Activated B cell treated with CpG ODN at 0.5 μM for 24 hours (primary cell): ENCODE results near the gene PPP1R3A. TPM values are rescaled to one million over a fixed set of nuclear protein-coding genes. Genes with fewer than 3 reads are reported as not detected.

Experiments used
- ATAC-seq: fragments of 200-7000 bp; cut with Tn5 transposase; one replicate; pipeline ENCODE4 v1.10.0; 2021; ENCODE audit warnings: low read depth, mild to moderate bottlenecking, moderate library complexity
- CTCF ChIA-PET: fragments of 350-600 bp; sonication (Branson Sonifier 250); formaldehyde crosslinking; loops from one replicate; lab custom pipeline; 2021; ENCODE audit warnings: antibody characterized with exemption; lab: Charles Lee
- POLR2A ChIA-PET: fragments of 350-600 bp; sonication (Branson Sonifier 250); formaldehyde crosslinking; loops from one replicate; lab custom pipeline; 2021; ENCODE audit warnings: antibody characterized with exemption; lab: Charles Lee
- DNase-seq: peaks from one replicate; pipeline ENCODE4 v3.0.0; 2022
- H3K27ac Mint-ChIP-seq: one replicate; pipeline ENCODE4 v1.8.0; 2020; ENCODE audit warnings: mixed read lengths
- H3K27me3 Mint-ChIP-seq: one replicate; pipeline ENCODE4 v1.8.0; 2021; ENCODE audit warnings: mixed read lengths
- H3K36me3 Mint-ChIP-seq: one replicate; pipeline ENCODE4 v1.8.0; 2021; ENCODE audit warnings: low read depth, mixed read lengths
- H3K4me1 Mint-ChIP-seq: one replicate; pipeline ENCODE4 v1.8.0; 2021; ENCODE audit warnings: mixed read lengths
- H3K4me3 Mint-ChIP-seq: one replicate; pipeline ENCODE4 v1.8.0; 2020; ENCODE audit warnings: mild to moderate bottlenecking, mixed read lengths
- H3K9me3 Mint-ChIP-seq: one replicate; pipeline ENCODE4 v1.8.0; 2020; ENCODE audit warnings: mixed read lengths
- intact Hi-C: fragments of 100-400 bp; cut with micrococcal nuclease; formaldehyde crosslinking; loops from one replicate; pipeline ENCODE4 v1.15.1; 2024
- total RNA-seq: library from RNA; stranded (reverse); gene quantifications from 2 replicates; pipeline ENCODE4 v1.2.3, GENCODE V29; 2022
- TF ChIP-seq, protein P1 (sequence below): fragments of 200-600 bp; IDR thresholded peaks from one replicate; pipeline ENCODE4 v1.8.0; 2022; ENCODE audit warnings: antibody characterized with exemption, mild to moderate bottlenecking

Gene PPP1R3A
- total RNA-seq, 1 donor from 2014 or later = not detected

DNA sequence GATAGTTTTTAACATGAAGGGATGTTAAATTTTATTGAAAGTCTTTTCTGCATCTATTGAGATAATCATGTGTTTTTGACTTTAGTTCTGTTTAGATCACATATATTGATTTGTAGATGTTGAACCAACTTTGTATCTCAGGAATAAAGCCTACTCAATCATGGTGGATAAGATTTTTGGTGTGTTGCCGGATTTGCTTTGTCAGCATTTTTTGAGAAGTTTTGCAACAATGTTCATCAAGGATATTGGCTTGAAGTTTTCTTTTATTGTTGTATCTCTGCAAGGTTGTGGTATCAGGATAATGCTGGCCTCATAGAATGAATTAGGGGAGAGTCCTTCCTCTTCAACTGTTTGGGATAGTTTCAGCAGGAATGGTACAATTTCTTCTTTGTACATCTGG, 9.3 kb upstream of the PPP1R3A start:
- no peaks in the 10 kb centered on the region for H3K4me1 Mint-ChIP-seq
- no peaks in the 10 kb centered on the region for H3K27me3 Mint-ChIP-seq
- intact Hi-C loops = no loop called here
- no peak overlapping the region for H3K4me3 Mint-ChIP-seq
- TF ChIP-seq, protein P1, sequence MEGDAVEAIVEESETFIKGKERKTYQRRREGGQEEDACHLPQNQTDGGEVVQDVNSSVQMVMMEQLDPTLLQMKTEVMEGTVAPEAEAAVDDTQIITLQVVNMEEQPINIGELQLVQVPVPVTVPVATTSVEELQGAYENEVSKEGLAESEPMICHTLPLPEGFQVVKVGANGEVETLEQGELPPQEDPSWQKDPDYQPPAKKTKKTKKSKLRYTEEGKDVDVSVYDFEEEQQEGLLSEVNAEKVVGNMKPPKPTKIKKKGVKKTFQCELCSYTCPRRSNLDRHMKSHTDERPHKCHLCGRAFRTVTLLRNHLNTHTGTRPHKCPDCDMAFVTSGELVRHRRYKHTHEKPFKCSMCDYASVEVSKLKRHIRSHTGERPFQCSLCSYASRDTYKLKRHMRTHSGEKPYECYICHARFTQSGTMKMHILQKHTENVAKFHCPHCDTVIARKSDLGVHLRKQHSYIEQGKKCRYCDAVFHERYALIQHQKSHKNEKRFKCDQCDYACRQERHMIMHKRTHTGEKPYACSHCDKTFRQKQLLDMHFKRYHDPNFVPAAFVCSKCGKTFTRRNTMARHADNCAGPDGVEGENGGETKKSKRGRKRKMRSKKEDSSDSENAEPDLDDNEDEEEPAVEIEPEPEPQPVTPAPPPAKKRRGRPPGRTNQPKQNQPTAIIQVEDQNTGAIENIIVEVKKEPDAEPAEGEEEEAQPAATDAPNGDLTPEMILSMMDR = no peak
- H3K36me3 Mint-ChIP-seq = no peaks in the 10 kb centered on the region
- CTCF ChIA-PET = no interaction called here
- peaks cover 4% of the 10 kb centered on the region for H3K9me3 Mint-ChIP-seq
- DNase-seq = no peak
- POLR2A ChIA-PET = no interaction called here
- H3K27ac Mint-ChIP-seq = no peak overlapping the region
- ATAC-seq = no peak

GRCh38 chr7:113922049-113922448, 3.2 kb upstream of the PPP1R3A start:
- Mint-ChIP-seq H3K4me3 (no peak overlapping the region), H3K9me3 (no peaks in the 10 kb centered on the region), H3K27ac (no peak overlapping the region), H3K36me3 (no peaks in the 10 kb centered on the region), H3K27me3 (no peaks in the 10 kb centered on the region), H3K4me1 (no peaks in the 10 kb centered on the region)
- ATAC-seq (no peak), DNase-seq (no peak)
- POLR2A ChIA-PET = no interaction called here
- intact Hi-C loops = no loop called here
- CTCF ChIA-PET = no interaction called here
- TF ChIP-seq, protein P1 = no peak

- H3K27me3 Mint-ChIP-seq = no peaks in the 10 kb centered on the region
- no peak overlapping the region for H3K4me3 Mint-ChIP-seq
- TF ChIP-seq, protein P1 = no peak
- DNase-seq (no peak), ATAC-seq (no peak)
- ChIA-PET CTCF (no interaction called here), POLR2A (no interaction called here)
- H3K4me1 Mint-ChIP-seq = no peaks in the 10 kb centered on the region
- intact Hi-C loops = no loop called here
- no peak overlapping the region for H3K27ac Mint-ChIP-seq
- H3K9me3 Mint-ChIP-seq = no peaks in the 10 kb centered on the region
- no peaks in the 10 kb centered on the region for H3K36me3 Mint-ChIP-seq
These were observed 2.6 kb upstream of the PPP1R3A start for GRCh38 chr7:113921363-113921762.

- no peak overlapping the region for H3K27ac Mint-ChIP-seq
- CTCF ChIA-PET = no interaction called here
- H3K36me3 Mint-ChIP-seq = no peaks in the 10 kb centered on the region
- TF ChIP-seq, protein P1 = no peak
- POLR2A ChIA-PET = no interaction called here
- no peaks in the 10 kb centered on the region for H3K9me3 Mint-ChIP-seq
- H3K4me1 Mint-ChIP-seq = no peaks in the 10 kb centered on the region
- intact Hi-C loops = no loop called here
- H3K4me3 Mint-ChIP-seq = no peak overlapping the region
- DNase-seq = no peak
- no peak for ATAC-seq
- no peaks in the 10 kb centered on the region for H3K27me3 Mint-ChIP-seq
These were observed 969 bp downstream of the PPP1R3A start for GRCh38 chr7:113917840-113918239.

GRCh38 chr7:113915956-113916355, 2.9 kb downstream of the PPP1R3A start:
- no peaks in the 10 kb centered on the region for H3K36me3 Mint-ChIP-seq
- DNase-seq (no peak), ATAC-seq (no peak)
- peaks cover 2% of the 10 kb centered on the region for H3K9me3 Mint-ChIP-seq
- no peaks in the 10 kb centered on the region for H3K27me3 Mint-ChIP-seq
- CTCF ChIA-PET = no interaction called here
- no peaks in the 10 kb centered on the region for H3K4me1 Mint-ChIP-seq
- H3K27ac Mint-ChIP-seq = no peak overlapping the region
- H3K4me3 Mint-ChIP-seq = no peak overlapping the region
- intact Hi-C loops = no loop called here
- TF ChIP-seq, protein P1 = no peak
- POLR2A ChIA-PET = no interaction called here
